H1 (cell line): ENCODE results near the gene MAPK1. TPM values are rescaled to one million over a fixed set of nuclear protein-coding genes. Genes with fewer than 3 reads are reported as not detected.

Experiments used
- CTCF ChIA-PET: fragments of 300-600 bp; sonication (Branson Sonifier 250); formaldehyde crosslinking; loops from one replicate; lab custom pipeline; 2021; ENCODE audit not compliant: partially characterized antibody; lab: Charles Lee
- POLR2A ChIA-PET: fragments of 300-600 bp; sonication (Branson Sonifier 250); formaldehyde crosslinking; loops from one replicate; lab custom pipeline; 2021; ENCODE audit warnings: inconsistent platforms; ENCODE audit not compliant: partially characterized antibody; lab: Charles Lee
- DNase-seq, 2 experiments: peaks; one replicate each; pipeline versions ENCODE4 v3.0.0 to v3.0.0-alpha.2; 2010 to 2022; ENCODE audit warnings: low spot score in 2 of 2, low read depth in 1 of 2, mixed read lengths in 1 of 2
- FAIRE-seq: peaks from 2 replicates; lab custom pipeline; 2011; peaks lifted over from hg19 to GRCh38; lab: Jason Lieb, UNC
- H2AFZ ChIP-seq: 2 replicates; pipeline ENCODE4 v1.8.1; 2012; ENCODE audit warnings: low read length, inconsistent platforms
- H2AK5ac ChIP-seq: 2 replicates; pipeline ENCODE4 v1.6.1; 2013; ENCODE audit warnings: low read depth, low read length
- H2BK120ac ChIP-seq: replicated peaks from 2 replicates; pipeline ENCODE3; 2013; ENCODE audit warnings: low read depth, low read length, inconsistent platforms
- H2BK12ac ChIP-seq: 2 replicates; pipeline ENCODE4 v1.6.1; 2013; ENCODE audit warnings: low read depth, low read length
- H2BK15ac ChIP-seq: 2 replicates; pipeline ENCODE4 v1.6.1; 2013; ENCODE audit warnings: low read length
- H2BK20ac ChIP-seq: 2 replicates; pipeline ENCODE4 v1.6.1; 2013; ENCODE audit warnings: low read length
- H2BK5ac ChIP-seq: 2 replicates; pipeline ENCODE4 v1.6.1; 2013; ENCODE audit warnings: low read depth, low read length
- H3K14ac ChIP-seq: 2 replicates; pipeline ENCODE4 v1.6.1; 2013; ENCODE audit warnings: inconsistent platforms; ENCODE audit not compliant: insufficient read length
- H3K18ac ChIP-seq: 2 replicates; pipeline ENCODE4 v1.6.1; 2013; ENCODE audit warnings: low read length; ENCODE audit errors: extremely low read depth
- H3K23ac ChIP-seq: 2 replicates; pipeline ENCODE4 v1.6.1; 2013; ENCODE audit warnings: inconsistent platforms; ENCODE audit not compliant: insufficient read length
- H3K23me2 ChIP-seq: 2 replicates; pipeline ENCODE4 v1.6.1; 2013; ENCODE audit warnings: low read depth, low read length
- H3K27ac ChIP-seq: 2 replicates; pipeline ENCODE4 v1.6.1; 2011; ENCODE audit warnings: low read depth, low read length, inconsistent platforms
- H3K27me3 ChIP-seq, 4 experiments: replicated peaks in 1 of 4; 1 replicate in 1 of 4; 2 replicates in 3 of 4; pipeline versions ENCODE4 v1.6.1 to v1.8.1; 2011 to 2013; ENCODE audit warnings: low read length in 3 of 4, mild to moderate bottlenecking in 3 of 4, inconsistent platforms in 2 of 4, mixed read lengths in 2 of 4, moderate library complexity in 1 of 4; ENCODE audit not compliant: control insufficient read depth in 3 of 4, insufficient read depth in 3 of 4; ENCODE audit errors: extremely low read depth in 1 of 4
- H3K36me3 ChIP-seq, 4 experiments: 2 replicates each; pipeline versions ENCODE4 v1.6.1 to v1.8.1; 2011 to 2013; ENCODE audit warnings: mild to moderate bottlenecking in 4 of 4, low read length in 3 of 4, moderate library complexity in 2 of 4, control low read depth in 1 of 4, inconsistent platforms in 1 of 4; ENCODE audit not compliant: insufficient read depth in 4 of 4, control insufficient read depth in 2 of 4
- H3K4ac ChIP-seq: replicated peaks from 2 replicates; pipeline ENCODE3; 2013; ENCODE audit warnings: low read length, low read depth, mixed read lengths, inconsistent platforms; ENCODE audit not compliant: insufficient read length
- H3K4me1 ChIP-seq, 4 experiments: replicated peaks in 1 of 4; 1 replicate in 1 of 4; 2 replicates in 3 of 4; pipeline versions ENCODE4 v1.6.1 to v1.8.1; 2011 to 2013; ENCODE audit warnings: low read length in 3 of 4, inconsistent platforms in 2 of 4, mixed read lengths in 1 of 4; ENCODE audit not compliant: insufficient read depth in 4 of 4, control insufficient read depth in 3 of 4
- H3K4me2 ChIP-seq, 2 experiments: 2 replicates each; pipeline versions ENCODE4 v1.6.1 to v1.8.1; 2011 to 2013; ENCODE audit warnings: low read depth in 2 of 2, low read length in 2 of 2, control low read depth in 1 of 2, inconsistent platforms in 1 of 2, mild to moderate bottlenecking in 1 of 2; ENCODE audit not compliant: insufficient read depth in 1 of 2
- H3K4me3 ChIP-seq, 4 experiments: fragments of 200-600, 300-600 bp in 1 of 4; sonication (generic), shearing (Covaris generic), sonication (Bioruptor Twin) in 1 of 4; 2 replicates each; pipeline versions ENCODE4 v1.5.1 to v1.8.1; 2011 to 2016; ENCODE audit warnings: low read length in 4 of 4, low read depth in 3 of 4, control low read depth in 2 of 4, inconsistent platforms in 2 of 4, mild to moderate bottlenecking in 2 of 4, mixed read lengths in 1 of 4, moderate library complexity in 1 of 4; ENCODE audit not compliant: insufficient read depth in 2 of 4; ENCODE audit errors: extremely low read depth in 1 of 4
- H3K56ac ChIP-seq: replicated peaks from 2 replicates; pipeline ENCODE3; 2013; ENCODE audit warnings: low read depth, mild to moderate bottlenecking, mixed read lengths, low read length, inconsistent platforms; ENCODE audit not compliant: insufficient read length
- H3K79me1 ChIP-seq: 2 replicates; pipeline ENCODE4 v1.6.1; 2013; ENCODE audit warnings: low read depth, low read length, control low read depth
- H3K79me2 ChIP-seq, 2 experiments: 2 replicates each; pipeline versions ENCODE4 v1.6.1 to v1.8.1; 2012 to 2013; ENCODE audit warnings: low read length in 2 of 2, mild to moderate bottlenecking in 2 of 2, inconsistent platforms in 1 of 2; ENCODE audit not compliant: insufficient read depth in 2 of 2, control insufficient read depth in 1 of 2
- H3K9ac ChIP-seq, 4 experiments: replicated peaks in 1 of 4; 1 replicate in 1 of 4; 2 replicates in 3 of 4; pipeline versions ENCODE4 v1.6.1 to v1.8.1; 2011 to 2013; ENCODE audit warnings: low read depth in 3 of 4, low read length in 3 of 4, control low read depth in 2 of 4, mild to moderate bottlenecking in 2 of 4, moderate library complexity in 2 of 4, inconsistent platforms in 1 of 4; ENCODE audit errors: extremely low read depth in 1 of 4
- H3K9me3 ChIP-seq, 2 experiments: 2 replicates each; pipeline versions ENCODE4 v1.6.1 to v1.8.1; 2012 to 2013; ENCODE audit warnings: mild to moderate bottlenecking in 2 of 2, moderate library complexity in 2 of 2, control low read depth in 1 of 2, inconsistent platforms in 1 of 2, low read depth in 1 of 2, low read length in 1 of 2, mixed read lengths in 1 of 2; ENCODE audit not compliant: insufficient read depth in 2 of 2
- H4K20me1 ChIP-seq, 2 experiments: replicated peaks in 1 of 2; 2 replicates each; pipeline versions ENCODE3 to v1.8.1; 2011 to 2013; ENCODE audit warnings: inconsistent platforms in 2 of 2, low read length in 2 of 2, mild to moderate bottlenecking in 1 of 2; ENCODE audit not compliant: insufficient read depth in 2 of 2, control insufficient read depth in 1 of 2
- H4K5ac ChIP-seq: 2 replicates; pipeline ENCODE4 v1.6.1; 2013; ENCODE audit warnings: low read length, low read depth, mixed read lengths, inconsistent platforms; ENCODE audit not compliant: insufficient read length
- H4K8ac ChIP-seq: 2 replicates; pipeline ENCODE4 v1.8.0; 2013; ENCODE audit warnings: mild to moderate bottlenecking, moderate library complexity, low read length, inconsistent platforms; ENCODE audit not compliant: insufficient read depth; ENCODE audit errors: extremely low read depth
- H4K91ac ChIP-seq: replicated peaks from 2 replicates; pipeline ENCODE3; 2013; ENCODE audit warnings: low read length, mixed read lengths, inconsistent platforms; ENCODE audit not compliant: insufficient read length
- CTBP2 ChIP-seq: IDR thresholded peaks from 2 replicates; pipeline ENCODE4 v1.7.0; 2011; ENCODE audit warnings: borderline replicate concordance, mild to moderate bottlenecking, moderate library complexity, mixed read lengths, low read length; ENCODE audit not compliant: insufficient read depth, insufficient read length
- EZH2 ChIP-seq: fragments of 200-600 bp; sonication (generic); IDR thresholded peaks from 2 replicates; pipeline ENCODE4 v1.7.1; 2012; ENCODE audit warnings: low read depth, mild to moderate bottlenecking, moderate library complexity, low read length, inconsistent platforms; ENCODE audit not compliant: severe bottlenecking
- FOSL1 ChIP-seq: IDR thresholded peaks from 2 replicates; pipeline ENCODE4 v1.6.1; 2011; ENCODE audit warnings: mild to moderate bottlenecking, low read depth, low read length, moderate library complexity; ENCODE audit not compliant: insufficient read depth
- GTF2F1 ChIP-seq: IDR thresholded peaks from 2 replicates; pipeline ENCODE4 v1.6.1; 2012; ENCODE audit warnings: low read depth, low read length, improper control_type of control experiment, borderline replicate concordance
- JUN ChIP-seq: IDR thresholded peaks from 2 replicates; pipeline ENCODE4 v1.6.1; 2011; ENCODE audit warnings: low read depth, mild to moderate bottlenecking, improper control_type of control experiment, low read length
- JUND ChIP-seq: IDR thresholded peaks from 2 replicates; pipeline ENCODE4 v1.6.1; 2011; ENCODE audit warnings: mild to moderate bottlenecking, improper control_type of control experiment, low read length
- NANOG ChIP-seq: IDR thresholded peaks from 2 replicates; pipeline ENCODE4 v1.6.1; 2011; ENCODE audit warnings: low read length, low read depth, mild to moderate bottlenecking, inconsistent platforms; ENCODE audit not compliant: insufficient read depth, poor library complexity, severe bottlenecking
- TCF12 ChIP-seq: IDR thresholded peaks from 2 replicates; pipeline ENCODE4 v1.6.1; 2011; ENCODE audit warnings: low read depth, mild to moderate bottlenecking, low read length
- ZNF274 ChIP-seq: IDR thresholded peaks from 2 replicates; pipeline ENCODE4 v1.7.0; 2012; ENCODE audit warnings: low read length, borderline replicate concordance; ENCODE audit errors: extremely low read depth
- WGBS, 2 experiments: shearing (Covaris generic) in 1 of 2; methylation state at CpG; one replicate each; pipeline versions ENCODE4 v1.1.6 to v1.1.7; 2013 to 2015; ENCODE audit warnings: low lambda C conversion rate in 2 of 2, mixed read lengths in 2 of 2, inconsistent platforms in 1 of 2, low coverage in 1 of 2, missing lambda C conversion rate in 1 of 2; ENCODE audit not compliant: insufficient replicate concordance in 2 of 2, insufficient coverage in 1 of 2, insufficient read length in 1 of 2; ENCODE audit errors: extremely low coverage in 1 of 2, missing lambda C conversion rate in 1 of 2; 5-methylcytosine and 5-hydroxymethylcytosine counted together
- polyA plus RNA-seq, 7 experiments: library from polyadenylated mRNA; depleted of rRNA in 3 of 7; stranded (reverse) in 5 of 7; unstranded in 2 of 7; fragments of >200 nt in 5 of 7; fragments of 200-250 nt in 2 of 7; gene quantifications; 1 replicate in 5 of 7; 2 replicates in 1 of 7; 4 replicates in 1 of 7; pipeline versions ENCODE4 v1.2.1 to v1.2.3, GENCODE V29; 2011 to 2013; ENCODE audit warnings: missing spikeins in 2 of 7, mixed read lengths in 2 of 7
- total RNA-seq: library from RNA; stranded (reverse); fragmentation: NEBNext Ultra II Directional; extraction: Animal tissue kit (Norgen Biotek cat#: 25700); gene quantifications from 2 replicates; pipeline ENCODE4 v1.2.1, GENCODE V29; 2021

The MAPK1 gene
- total and polyA plus RNA-seq, 2 of the 8 experiments (the other 6 are each of a cell fraction or from before 2014, with no cell fraction given): 28.1 to 101 TPM

- H3K27me3 ChIP-seq: no peaks in the 10 kb centered on the region
- H2BK20ac ChIP-seq: no peak overlapping the region
- no peak overlapping the region for H4K5ac ChIP-seq
- H3K23me2 ChIP-seq: 0 out of 2 replicates have a peak, but pooled peaks cover 3% of the 10 kb centered on the region
- no peaks in the 10 kb centered on the region for H3K9me3 ChIP-seq
- POLR2A ChIA-PET: interaction anchor here (1.2 to 1.3 kb wide), 2 partner anchors 9 to 11 kb away, joined by 3 to 5 read pairs; no protein-coding TSS in a partner anchor
- H3K79me2 ChIP-seq: peaks cover 22 to 99% of the 10 kb centered on the region in 2 experiments
- H3K4me2 ChIP-seq: no peak overlapping the region; a peak in 1 of 4 replicates
- no peak overlapping the region for H2BK120ac ChIP-seq
- no peak for TF ChIP-seq GTF2F1
- TF ChIP-seq JUND: no peak
- no peak for TF ChIP-seq EZH2
- TF ChIP-seq CTBP2: no peak
- TF ChIP-seq ZNF274: no peak
- no peak for TF ChIP-seq JUN
- TF ChIP-seq NANOG: no peak
- no peak for TF ChIP-seq TCF12
- no peak for TF ChIP-seq FOSL1
- no peak overlapping the region for H3K14ac ChIP-seq
- CTCF ChIA-PET: interaction anchor here (0.9 kb wide), 1 partner anchor 75 kb away, joined by 3 read pairs; no protein-coding TSS in a partner anchor
- FAIRE-seq: no peak
- no peak overlapping the region for H3K4me3 ChIP-seq
- H3K4me1 ChIP-seq: peaks cover 2 to 17% (median 11%) of the 10 kb centered on the region in 4 experiments; a peak in 6 of 7 replicates
- H3K23ac ChIP-seq: no peak overlapping the region
- H2AK5ac ChIP-seq: no peak overlapping the region
- 87% methylated on average over 3 of the region's 3 CpGs; no CpG with 5 or more reads in 1 of the 2 experiments for WGBS, 2 experiments
- no peak for DNase-seq
- H3K56ac ChIP-seq: no peak overlapping the region
- H3K9ac ChIP-seq: no peak overlapping the region
- no peak overlapping the region for H3K4ac ChIP-seq
- H3K79me1 ChIP-seq: peaks cover 20% of the 10 kb centered on the region
- no peaks in the 10 kb centered on the region for H3K36me3 ChIP-seq
- no peak overlapping the region for H2BK5ac ChIP-seq
- no peak overlapping the region for H2BK15ac ChIP-seq
- peaks cover 37 to 46% of the 10 kb centered on the region in 2 experiments for H4K20me1 ChIP-seq
- no peak overlapping the region for H2AFZ ChIP-seq
- H4K91ac ChIP-seq: no peak overlapping the region
- H2BK12ac ChIP-seq: no peak overlapping the region
- H4K8ac ChIP-seq: no peak overlapping the region
- no peak overlapping the region for H3K18ac ChIP-seq
- no peak overlapping the region for H3K27ac ChIP-seq
Observed at GRCh38 chr22:21861264-21861848, 6.1 kb downstream of the MAPK1 start.
